HCEC 1CT (cell line): ENCODE measurements around the gene SFT2D3.
A peak's percentile ranks its signal among the peaks of the same experiment; 100 is the strongest.
"Not testable (repeated sequence)": the region's sequence is repeated elsewhere in the genome, so short reads cannot be mapped to it uniquely, and the experiment has no call there.

Experiments used
- DNase-seq: peaks from one replicate; pipeline ENCODE4 v3.0.0-alpha.2; 2017

Gene SFT2D3

GRCh38 chr2:127712999-127713398, 11.7 kb downstream of the SFT2D3 start:
- no peak for DNase-seq

- no peak for DNase-seq
These were observed 12.3 kb downstream of the SFT2D3 start for GRCh38 chr2:127713562-127713961.

- DNase-seq, result no peak
These were observed 14.6 kb downstream of the SFT2D3 start for GRCh38 chr2:127715778-127716449.

GRCh38 chr2:127718271-127718670, 17.0 kb downstream of the SFT2D3 start:
- DNase-seq, result no peak

GRCh38 chr2:127719301-127720218, 18.3 kb downstream of the SFT2D3 start:
- DNase-seq, result no peak

- DNase-seq, result peak; percentile 41
These were observed 20.1 kb downstream of the SFT2D3 start for GRCh38 chr2:127721311-127721977.

- peak; percentile 41 for DNase-seq
These were observed 20.7 kb downstream of the SFT2D3 start for GRCh38 chr2:127721978-127722355.

GRCh38 chr2:127722807-127723206, 21.5 kb downstream of the SFT2D3 start:
- no peak for DNase-seq

- no peak for DNase-seq
These were observed 25.0 kb downstream of the SFT2D3 start for GRCh38 chr2:127726158-127726880.

GRCh38 chr2:127733113-127733815, 32.0 kb downstream of the SFT2D3 start:
- no peak for DNase-seq

- DNase-seq, result peak; percentile 32
These were observed 32.7 kb downstream of the SFT2D3 start for GRCh38 chr2:127733816-127734537.

- no peak for DNase-seq
These were observed 33.7 kb downstream of the SFT2D3 start for GRCh38 chr2:127735044-127735443.

GRCh38 chr2:127735537-127736399, 34.5 kb downstream of the SFT2D3 start:
- no peak for DNase-seq

- no peak for DNase-seq
These were observed 36.6 kb downstream of the SFT2D3 start for GRCh38 chr2:127737892-127738291.

- DNase-seq, result no peak
These were observed 38.5 kb downstream of the SFT2D3 start for GRCh38 chr2:127739800-127740199.

GRCh38 chr2:127740665-127741288, 39.5 kb downstream of the SFT2D3 start:
- DNase-seq, result no peak

- no peak for DNase-seq
These were observed 42.3 kb downstream of the SFT2D3 start for GRCh38 chr2:127743477-127744026.

GRCh38 chr2:127747621-127748020, 46.3 kb downstream of the SFT2D3 start:
- no peak for DNase-seq

GRCh38 chr2:127749537-127749936, 48.2 kb downstream of the SFT2D3 start:
- DNase-seq, result not testable (repeated sequence)

- DNase-seq, result no peak
These were observed 52.1 kb downstream of the SFT2D3 start for GRCh38 chr2:127753374-127753773.
